ENCODE results near the gene GRIP2. TPM values are rescaled to one million over a fixed set of nuclear protein-coding genes. Genes with fewer than 3 reads are reported as not detected.

The GRIP2 gene
- total RNA-seq, 1 donor from 2014 or later = 0.05 TPM

GRCh38 chr3:14506626-14507304 lies 33.4 kb downstream of the GRIP2 start:
- no peak for DNase-seq (ENCODE audit: low read depth)

GRCh38 chr3:14505803-14506500 lies 34.2 kb downstream of the GRIP2 start:
- no peak for DNase-seq (ENCODE audit: low read depth)

GRCh38 chr3:14505001-14505802 lies 34.9 kb downstream of the GRIP2 start:
- no peak for DNase-seq (ENCODE audit: low read depth)

- DNase-seq (ENCODE audit: low read depth) = no peak
Observed at GRCh38 chr3:14503706-14504065, 36.5 kb downstream of the GRIP2 start.

GRCh38 chr3:14503033-14503705 lies 37.0 kb downstream of the GRIP2 start:
- DNase-seq (ENCODE audit: low read depth) = no peak

GRCh38 chr3:14502472-14502871 lies 37.7 kb downstream of the GRIP2 start:
- no peak for DNase-seq (ENCODE audit: low read depth)

GRCh38 chr3:14497321-14497720 lies 42.8 kb downstream of the GRIP2 start:
- DNase-seq (ENCODE audit: low read depth) = no peak

- no peak for DNase-seq (ENCODE audit: low read depth)
Observed at GRCh38 chr3:14496351-14496750, 43.8 kb downstream of the GRIP2 start.

GRCh38 chr3:14494973-14495300 lies 45.2 kb downstream of the GRIP2 start:
- no peak for DNase-seq (ENCODE audit: low read depth)

- no peak for DNase-seq (ENCODE audit: low read depth)
Observed at GRCh38 chr3:14494279-14494972, 45.7 kb downstream of the GRIP2 start.

- no peak for DNase-seq (ENCODE audit: low read depth)
Observed at GRCh38 chr3:14492948-14493881, 46.9 kb downstream of the GRIP2 start.

- peak; percentile 45 for DNase-seq (ENCODE audit: low read depth)
Observed at GRCh38 chr3:14491396-14492190, 48.5 kb downstream of the GRIP2 start.

GRCh38 chr3:14490831-14491230 lies 49.3 kb downstream of the GRIP2 start:
- peak; percentile 58 for DNase-seq (ENCODE audit: low read depth)

GRCh38 chr3:14490255-14490654 lies 49.9 kb downstream of the GRIP2 start:
- DNase-seq (ENCODE audit: low read depth) = no peak

GRCh38 chr3:14489641-14490040 lies 50.5 kb downstream of the GRIP2 start:
- DNase-seq (ENCODE audit: low read depth) = no peak

GRCh38 chr3:14488286-14489041 lies 51.7 kb downstream of the GRIP2 start:
- no peak for DNase-seq (ENCODE audit: low read depth)

GRCh38 chr3:14487821-14488220 lies 52.3 kb downstream of the GRIP2 start:
- no peak for DNase-seq (ENCODE audit: low read depth)

- no peak for DNase-seq (ENCODE audit: low read depth)
Observed at GRCh38 chr3:14487086-14487485, 53.1 kb downstream of the GRIP2 start.

GRCh38 chr3:14486460-14486859 lies 53.7 kb downstream of the GRIP2 start:
- no peak for DNase-seq (ENCODE audit: low read depth)

All from renal cortical epithelial cell (primary cell).